ENCODE results near the gene JADE2.

DNA sequence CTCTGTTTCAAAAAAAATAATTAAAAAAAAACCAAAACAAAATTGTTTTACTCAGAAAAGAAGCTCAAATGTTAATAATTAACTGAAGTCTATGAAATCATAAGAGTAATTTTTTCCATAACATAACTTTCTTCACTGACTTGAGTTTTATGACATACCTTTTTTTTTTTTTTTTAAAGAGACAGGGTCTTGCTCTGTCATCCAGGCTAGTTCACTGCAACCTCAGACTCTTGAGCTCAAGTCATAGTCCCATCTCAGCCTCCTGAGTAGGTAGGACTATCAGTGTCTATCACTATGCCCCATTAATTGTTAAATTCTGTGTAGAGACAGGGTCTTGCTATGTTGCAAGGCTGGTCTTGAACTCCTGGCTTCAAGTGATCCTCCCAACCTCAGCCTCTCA is 85.3 kb downstream of the JADE2 start:
- no peak for TF ChIP-seq CTCF (conservative IDR thresholded peaks at IDR 0.05)
- TF ChIP-seq ZFX (IDR thresholded peaks at IDR 0.05) = no peak

Data from C4-2B (cell line).